ELF-1 (cell line): ENCODE measurements around the gene NEMP2.
"Not testable (repeated sequence)": the region's sequence is repeated elsewhere in the genome, so short reads cannot be mapped to it uniquely, and the experiment has no call there.

ENCODE experiments used
- DNase-seq: peaks from one replicate; pipeline ENCODE4 v3.0.0-alpha.2; 2016; ENCODE audit warnings: low read depth, low spot score

Gene NEMP2

GRCh38 chr2:190493095-190493494, 41.4 kb downstream of the NEMP2 start:
- DNase-seq: no peak

- no peak for DNase-seq
Observed at GRCh38 chr2:190490502-190490901, 44.0 kb downstream of the NEMP2 start.

GRCh38 chr2:190489475-190489874, 45.0 kb downstream of the NEMP2 start:
- no peak for DNase-seq

- no peak for DNase-seq
Observed at GRCh38 chr2:190488516-190489233, 45.8 kb downstream of the NEMP2 start.

- no peak for DNase-seq
Observed at GRCh38 chr2:190486037-190486623, 48.4 kb downstream of the NEMP2 start.

GRCh38 chr2:190482451-190482850, 52.1 kb downstream of the NEMP2 start:
- DNase-seq: no peak

GRCh38 chr2:190481339-190481738, 53.2 kb downstream of the NEMP2 start:
- DNase-seq: no peak

GRCh38 chr2:190478572-190479195, 55.8 kb downstream of the NEMP2 start:
- no peak for DNase-seq

GRCh38 chr2:190477661-190478454, 56.7 kb downstream of the NEMP2 start:
- no peak for DNase-seq

GRCh38 chr2:190470256-190470826, 64.2 kb downstream of the NEMP2 start:
- DNase-seq: no peak

GRCh38 chr2:190469771-190470170, 64.8 kb downstream of the NEMP2 start:
- no peak for DNase-seq

GRCh38 chr2:190468814-190469569, 65.5 kb downstream of the NEMP2 start:
- no peak for DNase-seq

GRCh38 chr2:190468354-190468753, 66.2 kb downstream of the NEMP2 start:
- not testable (repeated sequence) for DNase-seq

- DNase-seq: no peak
Observed at GRCh38 chr2:190467575-190468083, 66.9 kb downstream of the NEMP2 start.

- DNase-seq: no peak
Observed at GRCh38 chr2:190466819-190467446, 67.6 kb downstream of the NEMP2 start.

- DNase-seq: no peak
Observed at GRCh38 chr2:190465060-190465459, 69.5 kb downstream of the NEMP2 start.

GRCh38 chr2:190462611-190463010, 71.9 kb downstream of the NEMP2 start:
- DNase-seq: no peak

- DNase-seq: no peak
Observed at GRCh38 chr2:190462181-190462580, 72.3 kb downstream of the NEMP2 start.

GRCh38 chr2:190460487-190460886, 74.0 kb downstream of the NEMP2 start:
- no peak for DNase-seq

- no peak for DNase-seq
Observed at GRCh38 chr2:190459881-190460280, 74.6 kb downstream of the NEMP2 start.
